Measurements from ENCODE around the gene ADGRG7.

Gene ADGRG7

DNA sequence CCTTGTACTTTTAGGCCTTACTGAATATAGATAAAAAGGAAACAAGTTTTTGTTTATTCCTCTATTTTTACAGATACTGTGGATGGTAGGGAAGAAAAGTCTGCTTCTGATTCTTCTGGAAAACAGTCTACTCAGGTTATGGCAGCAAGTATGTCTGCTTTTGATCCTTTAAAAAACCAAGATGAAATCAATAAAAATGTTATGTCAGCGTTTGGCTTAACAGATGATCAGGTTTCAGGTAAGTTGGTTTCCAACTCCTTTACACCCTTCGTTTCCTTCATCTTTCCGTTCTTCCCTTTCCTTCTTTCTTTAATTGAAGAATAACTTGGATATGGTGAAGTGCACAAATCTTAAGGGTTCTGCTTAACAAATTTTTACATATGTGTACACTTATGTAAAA, 123.0 kb downstream of the ADGRG7 start:
- in situ Hi-C loops (cut with MboI; ENCODE audit: low sequenced_read_pairs), result no loop called here

DNA sequence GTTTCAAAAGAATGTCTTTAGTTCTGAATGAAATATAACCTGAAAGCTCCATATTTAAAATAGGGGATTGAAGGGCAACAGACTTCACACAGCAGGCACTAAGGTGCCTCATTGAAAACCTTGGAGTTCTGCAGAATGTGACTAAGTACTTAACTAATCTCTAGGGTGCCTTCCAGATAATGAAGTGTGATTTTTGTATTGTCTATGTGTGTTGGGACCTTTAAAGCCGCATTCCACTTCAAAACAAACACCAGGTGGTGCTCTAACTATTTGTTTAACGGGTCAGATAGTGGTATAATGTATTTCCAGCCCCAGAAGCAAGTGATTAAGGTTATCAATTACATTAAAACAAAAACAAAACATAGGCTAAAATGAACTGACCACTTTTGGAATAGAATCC, 127.9 kb downstream of the ADGRG7 start:
- in situ Hi-C loops (cut with MboI; ENCODE audit: low sequenced_read_pairs), result no loop called here

DNA sequence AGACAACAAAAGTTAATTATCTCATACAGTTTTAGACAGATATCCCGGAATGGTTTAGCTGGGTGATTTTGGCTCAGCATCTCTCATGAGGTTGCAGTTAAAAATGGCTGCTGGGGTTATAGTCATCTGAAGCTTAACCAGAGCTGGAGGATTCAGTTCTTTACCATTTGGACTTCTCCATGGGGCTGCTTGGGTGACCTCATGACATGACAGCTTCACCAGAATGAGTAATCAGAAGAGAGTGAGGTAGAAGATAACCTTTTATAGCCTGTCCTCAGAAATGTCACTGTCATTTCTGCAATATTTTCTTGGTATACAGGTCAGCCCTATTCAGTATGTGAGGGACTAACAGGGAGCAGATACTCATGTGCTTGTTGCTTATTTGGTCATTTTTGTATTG, 130.8 kb downstream of the ADGRG7 start:
- in situ Hi-C loops (cut with MboI; ENCODE audit: low sequenced_read_pairs), result no loop called here

DNA sequence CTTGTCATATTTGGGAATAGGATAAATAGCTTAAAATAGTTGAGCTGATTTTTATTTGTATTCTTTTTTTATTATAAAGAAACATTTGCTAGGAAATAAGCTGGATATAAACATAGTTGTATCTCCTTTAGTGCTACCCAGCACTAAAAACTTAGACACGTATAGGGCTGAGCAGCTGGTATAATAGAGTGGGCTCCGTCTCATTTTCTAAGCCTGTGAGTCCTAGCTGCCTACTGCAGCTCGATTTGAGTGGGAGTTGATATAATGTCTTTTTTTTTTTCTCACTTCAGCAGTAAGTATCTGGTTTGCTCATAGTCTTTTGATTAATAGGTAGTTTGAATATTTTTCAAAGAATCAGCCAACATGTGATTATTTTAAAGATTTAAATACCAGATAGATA, 134.1 kb downstream of the ADGRG7 start:
- in situ Hi-C loops (cut with MboI; ENCODE audit: low sequenced_read_pairs), result no loop called here

DNA sequence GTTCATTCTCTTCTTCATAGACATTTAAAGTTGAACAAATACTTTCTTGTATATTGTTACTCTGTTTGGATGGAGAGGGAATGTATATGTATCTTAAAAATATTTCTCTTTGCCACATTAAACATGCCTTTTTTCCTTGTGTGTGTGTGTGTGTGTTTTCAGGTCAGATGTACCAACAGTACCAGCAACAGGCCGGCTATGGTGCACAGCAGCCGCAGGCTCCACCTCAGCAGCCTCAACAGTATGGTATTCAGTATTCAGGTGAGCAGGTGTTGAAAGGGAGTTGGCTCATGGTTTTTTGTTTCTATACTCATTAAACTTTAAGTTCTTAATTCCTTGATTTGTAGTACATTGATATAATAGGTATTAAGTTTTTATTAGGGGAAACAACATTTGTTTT, 135.3 kb downstream of the ADGRG7 start:
- in situ Hi-C loops (cut with MboI; ENCODE audit: low sequenced_read_pairs), result no loop called here

Data from HL-60/S4 treated with retinoic acid at 250 ng/mL for 4 days and 3 days (cell line).